Transverse colon (tissue), 3 donors: ENCODE data around the gene RBM24.

Experiments
- POLR2A ChIP-seq: fragments of 450-650 bp; IDR thresholded peaks from one replicate; pipeline ENCODE4 v1.6.1; 2016; ENCODE audit warnings: antibody characterized with exemption, mild to moderate bottlenecking, moderate library complexity
- TF ChIP-seq, protein P1 (sequence below), 5 experiments: fragments of 200-600 bp in 3 of 5; fragments of 450-650 bp in 2 of 5; sonication (generic) in 3 of 5; IDR thresholded peaks; 1 replicate in 2 of 5; 2 replicates in 3 of 5; pipeline ENCODE4 v1.5.1; 2016 to 2017; ENCODE audit warnings: antibody characterized with exemption in 5 of 5, inconsistent platforms in 3 of 5, mild to moderate bottlenecking in 2 of 5, moderate library complexity in 1 of 5

GRCh38 chr6:17334265-17334664, 53.1 kb downstream of the RBM24 start:
- TF ChIP-seq, protein P1, sequence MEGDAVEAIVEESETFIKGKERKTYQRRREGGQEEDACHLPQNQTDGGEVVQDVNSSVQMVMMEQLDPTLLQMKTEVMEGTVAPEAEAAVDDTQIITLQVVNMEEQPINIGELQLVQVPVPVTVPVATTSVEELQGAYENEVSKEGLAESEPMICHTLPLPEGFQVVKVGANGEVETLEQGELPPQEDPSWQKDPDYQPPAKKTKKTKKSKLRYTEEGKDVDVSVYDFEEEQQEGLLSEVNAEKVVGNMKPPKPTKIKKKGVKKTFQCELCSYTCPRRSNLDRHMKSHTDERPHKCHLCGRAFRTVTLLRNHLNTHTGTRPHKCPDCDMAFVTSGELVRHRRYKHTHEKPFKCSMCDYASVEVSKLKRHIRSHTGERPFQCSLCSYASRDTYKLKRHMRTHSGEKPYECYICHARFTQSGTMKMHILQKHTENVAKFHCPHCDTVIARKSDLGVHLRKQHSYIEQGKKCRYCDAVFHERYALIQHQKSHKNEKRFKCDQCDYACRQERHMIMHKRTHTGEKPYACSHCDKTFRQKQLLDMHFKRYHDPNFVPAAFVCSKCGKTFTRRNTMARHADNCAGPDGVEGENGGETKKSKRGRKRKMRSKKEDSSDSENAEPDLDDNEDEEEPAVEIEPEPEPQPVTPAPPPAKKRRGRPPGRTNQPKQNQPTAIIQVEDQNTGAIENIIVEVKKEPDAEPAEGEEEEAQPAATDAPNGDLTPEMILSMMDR (IDR thresholded peaks at IDR 0.05): no peak
- TF ChIP-seq POLR2A: no peak
